GM19468 (cell line): ENCODE data around the gene PDXK.
A peak's percentile ranks its signal among the peaks of the same experiment; 100 is the strongest.

Experiments
- ATAC-seq: cut with Tn5 transposase; IDR thresholded peaks from one replicate; pipeline ENCODE4 v1.9.1; 2021; ENCODE audit warnings: mild to moderate bottlenecking, moderate library complexity, moderate number of reproducible peaks; ENCODE audit not compliant: unreplicated experiment; ENCODE audit errors: extremely low read depth

Gene PDXK

DNA sequence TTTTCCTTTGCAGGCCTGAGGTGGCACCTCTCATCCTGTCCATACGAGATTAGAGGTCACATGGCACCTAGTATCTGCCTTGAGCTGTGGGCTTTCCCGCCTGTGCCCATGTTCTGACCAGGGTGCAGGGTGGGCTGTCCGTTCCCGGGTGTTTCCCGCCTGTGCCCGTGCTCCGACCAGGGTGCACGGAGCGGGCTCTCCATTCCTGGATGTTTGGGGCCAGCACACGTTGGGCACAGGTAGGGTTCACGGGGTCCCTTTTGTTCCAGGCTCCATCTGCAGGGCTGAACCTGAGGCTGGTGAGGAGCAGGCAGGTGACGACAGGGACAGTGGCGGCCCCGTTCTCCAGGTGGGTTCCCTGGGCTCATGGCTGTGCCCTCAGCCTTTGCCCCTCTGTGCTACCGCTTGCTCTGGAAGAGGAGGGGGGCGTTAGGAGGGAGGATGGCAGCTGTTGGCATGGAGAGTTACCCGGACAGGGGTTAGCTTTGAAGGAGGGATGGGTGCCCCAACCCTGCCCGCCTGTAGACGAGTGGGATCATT is 80.4 kb downstream of the PDXK start:
- no peak for ATAC-seq

DNA sequence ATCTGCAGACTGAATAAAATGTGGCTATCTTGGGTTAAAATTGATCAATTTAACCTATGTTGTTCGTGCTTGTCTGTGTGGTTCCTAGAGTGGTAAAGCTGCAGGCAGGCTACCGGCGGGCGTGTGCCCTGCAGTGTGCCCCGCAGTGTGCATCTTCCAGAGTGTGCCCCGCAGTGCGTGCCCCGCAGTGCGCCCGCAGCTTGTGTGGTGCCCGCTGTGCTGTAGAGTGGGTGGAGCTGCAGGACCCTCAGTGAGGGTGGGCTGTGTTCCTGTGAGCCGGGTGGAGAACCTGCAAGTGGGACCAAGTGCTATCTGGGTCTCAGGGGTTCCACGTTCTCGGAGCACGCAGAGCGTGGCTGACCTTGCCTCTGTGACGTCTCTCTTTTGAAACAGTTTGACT is 81.2 kb downstream of the PDXK start:
- ATAC-seq = no peak

DNA sequence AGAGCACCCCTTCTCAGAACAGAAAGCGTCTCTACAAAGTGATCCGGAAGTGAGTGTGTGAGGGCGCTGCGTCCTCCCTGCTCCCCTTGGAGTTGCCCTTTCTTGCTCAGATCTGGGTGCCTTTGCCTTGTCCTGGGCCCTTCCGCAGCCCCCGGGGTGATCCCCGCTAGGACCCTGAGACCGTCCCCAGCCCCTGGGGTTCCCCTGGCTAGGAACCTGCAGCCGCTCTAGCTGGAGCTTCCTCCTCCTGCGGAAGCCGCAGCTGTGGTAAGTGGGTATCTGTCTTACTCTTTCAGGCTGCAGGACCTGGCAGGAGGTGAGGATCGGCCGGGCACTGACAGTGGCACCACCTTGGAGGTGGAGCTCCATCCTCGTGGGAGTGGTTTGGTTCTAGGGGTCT is 81.6 kb downstream of the PDXK start:
- ATAC-seq = no peak

DNA sequence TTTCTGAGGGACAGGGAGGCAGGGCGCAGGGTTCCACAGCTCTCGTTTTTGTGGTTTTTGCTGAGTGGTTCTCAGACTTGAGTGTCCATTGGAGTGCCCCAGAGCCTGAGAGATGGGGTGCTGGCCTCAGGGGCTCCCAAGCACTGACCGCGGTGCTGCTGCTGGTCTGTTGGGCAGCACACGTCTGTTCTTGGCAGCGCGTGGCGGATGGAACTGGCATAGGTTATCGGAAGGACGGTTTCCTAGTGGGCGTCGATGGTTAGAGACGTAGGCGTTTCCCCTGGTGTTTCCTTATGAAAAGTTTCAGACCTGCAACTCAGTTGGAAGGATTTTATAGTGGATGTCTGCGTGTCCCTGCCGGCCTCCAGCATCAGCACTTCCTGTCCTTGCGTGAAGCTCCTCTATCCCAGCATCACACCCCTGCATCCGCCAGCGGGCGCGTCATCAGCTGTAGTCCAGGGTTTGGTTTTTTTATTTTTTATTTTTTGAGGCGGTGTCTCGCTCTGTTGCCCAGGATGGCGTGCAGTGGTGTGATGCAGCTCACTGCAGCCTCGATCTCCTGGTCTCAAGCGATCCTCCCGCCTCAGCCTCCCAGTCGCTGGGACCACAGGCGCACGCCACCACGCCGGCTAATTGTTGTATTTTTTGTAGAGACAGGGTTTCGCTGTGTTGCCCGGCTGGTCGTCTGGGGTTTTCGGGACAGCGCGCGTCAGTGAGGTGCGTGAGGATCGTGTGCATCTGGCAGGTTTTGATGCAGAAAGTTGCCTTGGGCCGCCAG is 82.3 kb downstream of the PDXK start:
- no peak for ATAC-seq

DNA sequence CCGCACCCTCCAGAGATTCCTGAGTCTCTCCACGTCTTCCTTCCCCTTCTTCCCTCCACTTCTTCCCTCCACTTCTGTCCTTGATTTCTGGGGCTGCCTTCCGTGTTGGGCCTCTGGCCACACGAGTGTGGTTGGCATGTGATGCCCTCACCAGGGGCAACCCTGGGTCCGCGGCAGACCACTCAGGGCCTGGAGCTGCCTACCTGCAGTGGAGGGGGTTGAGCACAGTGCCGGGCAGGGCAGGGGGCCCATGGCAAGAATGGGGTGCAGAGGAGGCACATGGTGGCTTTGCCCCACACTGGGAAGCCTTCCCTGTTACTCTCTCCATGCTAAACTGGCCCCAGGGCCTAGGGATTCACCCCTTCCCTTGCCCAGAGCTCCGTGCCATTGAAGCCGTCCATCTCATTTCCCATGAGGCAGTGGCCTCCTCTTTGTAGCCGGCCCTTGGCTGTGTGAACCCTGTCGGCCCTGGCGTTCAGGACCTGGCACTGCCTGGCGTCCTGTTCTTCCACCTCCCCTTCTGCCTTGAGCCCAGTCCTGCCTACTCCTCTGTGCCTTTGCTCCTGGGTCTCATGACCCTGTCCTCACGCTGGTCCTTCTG is 83.9 kb downstream of the PDXK start:
- no peak for ATAC-seq

DNA sequence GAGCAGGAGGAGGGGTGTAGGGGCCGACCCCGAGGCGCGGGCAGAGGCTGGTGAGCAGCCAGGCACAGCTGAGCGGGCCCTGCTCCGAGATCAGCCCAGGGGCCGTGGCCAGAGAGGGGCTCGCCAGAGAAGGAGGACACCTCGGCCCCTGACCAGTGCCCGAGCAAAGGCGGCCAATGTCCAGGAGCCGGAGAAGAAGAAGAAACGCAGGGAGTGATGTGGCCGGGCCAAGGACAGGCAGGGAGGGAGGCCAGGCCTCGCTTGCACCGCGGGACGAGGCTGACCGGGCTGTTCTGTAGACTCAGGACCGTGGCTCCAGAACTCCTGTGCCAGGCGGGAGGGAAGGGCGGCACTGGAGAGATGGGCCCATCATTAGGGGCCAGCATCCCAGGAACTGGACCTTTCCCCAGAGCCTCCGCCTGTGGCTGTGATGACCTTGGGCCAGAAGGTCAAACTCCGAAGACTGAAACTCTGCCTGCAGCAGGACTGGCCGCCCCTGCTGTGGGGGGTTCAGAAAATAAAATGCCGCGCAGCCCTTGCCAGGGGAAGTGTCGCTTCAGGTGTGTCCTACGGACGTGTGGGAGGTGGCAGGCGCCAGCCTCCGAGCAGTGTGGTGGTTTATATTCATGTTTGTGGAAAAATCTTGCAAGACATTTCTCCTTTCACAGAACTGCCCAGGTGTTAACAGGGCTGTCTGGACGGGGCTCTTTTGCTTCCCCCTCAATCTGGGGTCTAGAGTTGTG is 84.8 kb downstream of the PDXK start:
- no peak for ATAC-seq

DNA sequence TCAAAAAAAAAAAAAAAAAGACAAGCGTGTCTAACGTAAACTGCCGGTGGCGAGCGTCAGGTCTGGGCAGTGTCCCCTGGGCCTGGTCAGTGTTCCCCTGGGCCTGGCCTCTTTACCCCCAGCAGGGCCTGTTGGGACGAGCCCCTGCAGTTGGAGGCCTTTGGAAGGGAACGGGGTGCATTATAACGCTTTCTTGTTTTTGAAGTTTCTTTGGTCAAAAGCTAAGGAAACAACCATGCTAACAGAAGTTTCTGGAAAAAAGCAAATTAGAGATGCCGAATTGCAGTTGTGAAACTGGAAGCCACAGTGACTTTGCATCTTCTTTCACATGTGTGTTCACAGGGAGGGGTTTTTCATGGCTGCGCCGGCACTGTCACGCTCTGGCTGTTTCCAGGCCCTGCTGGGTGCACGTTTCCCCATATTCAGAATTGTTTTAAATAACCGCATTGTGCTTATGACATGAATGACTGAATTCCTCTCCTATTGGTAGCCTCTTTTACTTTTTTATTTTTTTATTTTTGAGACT is 86.4 kb downstream of the PDXK start:
- ATAC-seq = peak; percentile 42

DNA sequence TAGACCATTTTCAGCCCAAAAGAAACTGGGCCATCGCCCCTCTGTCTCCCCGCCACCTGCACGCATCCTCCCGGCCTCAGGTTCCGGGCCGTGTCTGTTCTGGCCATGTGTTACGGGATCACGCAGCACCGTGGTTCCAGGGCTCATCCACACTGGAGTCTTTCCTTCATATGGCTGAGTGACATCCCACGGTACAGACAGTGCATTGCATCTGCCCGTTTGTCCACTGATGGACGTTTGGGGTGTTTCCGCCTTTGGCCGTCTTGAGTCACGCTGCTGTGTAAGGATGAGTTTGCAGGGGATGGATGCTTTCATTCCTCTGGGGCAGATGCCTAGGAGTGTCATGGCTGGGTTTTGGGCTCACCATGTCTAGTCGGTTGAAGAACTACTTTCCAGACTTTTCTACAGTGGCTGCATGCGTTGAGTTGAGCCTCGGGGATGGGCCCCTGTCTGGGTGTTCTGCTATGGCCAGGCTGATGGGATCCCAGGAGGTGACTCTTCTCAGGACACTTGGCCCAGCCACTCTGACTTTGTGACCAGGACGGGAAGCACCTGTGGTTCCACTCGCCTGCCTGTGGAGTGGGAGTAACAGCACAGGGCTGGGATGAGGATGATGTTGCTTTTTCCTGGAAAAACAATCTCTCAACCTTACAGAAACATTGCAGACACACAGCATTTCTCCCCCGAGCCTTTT is 87.2 kb downstream of the PDXK start:
- ATAC-seq = no peak

DNA sequence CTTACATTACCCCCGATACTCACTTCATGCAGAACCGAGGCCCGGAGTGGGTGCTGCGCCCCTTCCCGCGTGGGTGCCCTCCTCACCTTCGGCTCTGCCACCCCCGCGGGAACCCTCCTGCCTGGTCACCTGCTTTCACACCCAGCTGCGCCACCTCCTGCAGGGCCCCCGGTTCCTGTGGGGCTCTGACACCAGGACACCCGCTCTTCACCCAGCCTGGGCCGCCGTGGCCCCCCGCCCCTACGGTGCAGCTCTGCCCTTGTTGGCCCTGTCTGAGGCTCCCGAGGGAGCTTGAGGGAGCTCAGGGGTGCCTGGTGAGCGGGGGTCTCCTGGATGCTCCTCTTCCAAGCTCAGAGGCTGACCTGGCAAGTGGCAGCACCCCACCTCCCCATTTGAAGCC is 89.4 kb downstream of the PDXK start:
- no peak for ATAC-seq

DNA sequence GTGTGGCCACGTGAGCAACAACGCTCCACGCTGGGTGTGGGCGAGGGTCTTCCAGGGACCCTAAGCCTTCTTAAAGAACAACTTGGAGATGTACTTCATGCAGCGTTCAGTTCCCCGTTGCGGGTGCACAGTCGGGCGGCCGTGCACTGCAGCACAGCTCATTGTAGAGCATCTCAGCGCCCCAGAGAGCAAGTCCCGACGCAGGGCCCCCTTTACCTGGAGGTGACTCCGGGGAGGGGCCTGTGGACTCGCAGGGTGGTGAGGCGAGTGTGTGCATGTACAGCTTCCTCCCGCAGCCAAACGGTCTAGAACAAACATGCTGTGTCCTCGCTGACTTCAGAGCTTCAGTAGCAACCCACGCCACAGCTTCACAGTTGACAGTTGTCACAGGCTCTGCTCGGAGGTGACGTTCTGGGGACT is 89.9 kb downstream of the PDXK start:
- no peak for ATAC-seq

DNA sequence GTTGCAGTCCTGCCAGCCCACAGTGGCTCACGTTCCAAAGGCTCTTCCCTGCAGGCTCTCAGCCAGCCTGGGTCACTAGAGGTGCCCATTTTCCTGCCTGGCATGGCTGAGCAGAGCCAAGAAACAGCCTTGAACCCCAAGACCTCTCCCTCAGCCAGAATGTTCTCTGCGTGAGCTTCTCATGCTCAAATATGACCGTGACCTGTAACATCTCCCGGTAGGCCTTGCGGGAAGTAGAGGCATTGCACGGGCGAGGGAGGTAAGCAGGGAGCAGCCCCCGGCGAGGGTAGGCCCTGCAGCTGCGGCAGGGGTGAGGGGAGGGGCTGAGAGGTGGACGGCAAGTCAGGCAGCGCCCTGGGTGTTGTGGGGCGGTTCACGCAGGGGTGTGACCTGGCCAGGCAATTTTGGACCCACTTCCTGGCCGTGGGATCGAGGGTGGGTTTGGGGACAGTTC is 90.4 kb downstream of the PDXK start:
- no peak for ATAC-seq

DNA sequence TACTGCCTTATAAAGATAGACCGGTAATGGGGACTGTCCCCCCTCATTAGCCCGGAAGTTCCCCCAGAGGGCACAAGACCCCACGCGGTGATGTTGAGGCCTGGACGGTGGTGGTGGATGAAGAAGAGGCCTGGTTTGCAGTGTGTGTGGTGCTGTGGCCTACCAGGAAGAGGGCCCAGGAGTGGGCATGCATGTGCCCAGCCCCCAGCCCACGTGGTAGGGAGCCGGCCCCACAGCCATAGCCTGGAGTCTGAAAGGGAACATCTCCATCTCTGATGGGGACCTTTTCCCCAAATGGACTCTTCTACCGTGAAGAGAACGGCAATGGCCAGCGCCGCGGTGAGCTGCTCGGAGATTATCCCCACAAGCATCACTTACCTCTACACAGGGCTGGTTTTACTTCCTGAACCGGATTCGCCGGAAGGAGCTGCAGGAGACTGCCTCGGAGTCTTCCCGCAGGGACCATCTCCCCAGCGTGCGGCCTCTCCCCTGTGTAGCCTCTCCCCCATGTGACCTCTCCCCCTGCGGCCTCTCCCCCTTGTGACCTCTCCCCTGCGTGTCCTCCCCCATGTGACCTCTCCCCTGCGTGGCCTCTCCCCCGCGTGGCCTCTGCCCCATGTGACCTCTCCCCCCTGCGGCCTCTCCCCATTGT is 91.0 kb downstream of the PDXK start:
- ATAC-seq = no peak

DNA sequence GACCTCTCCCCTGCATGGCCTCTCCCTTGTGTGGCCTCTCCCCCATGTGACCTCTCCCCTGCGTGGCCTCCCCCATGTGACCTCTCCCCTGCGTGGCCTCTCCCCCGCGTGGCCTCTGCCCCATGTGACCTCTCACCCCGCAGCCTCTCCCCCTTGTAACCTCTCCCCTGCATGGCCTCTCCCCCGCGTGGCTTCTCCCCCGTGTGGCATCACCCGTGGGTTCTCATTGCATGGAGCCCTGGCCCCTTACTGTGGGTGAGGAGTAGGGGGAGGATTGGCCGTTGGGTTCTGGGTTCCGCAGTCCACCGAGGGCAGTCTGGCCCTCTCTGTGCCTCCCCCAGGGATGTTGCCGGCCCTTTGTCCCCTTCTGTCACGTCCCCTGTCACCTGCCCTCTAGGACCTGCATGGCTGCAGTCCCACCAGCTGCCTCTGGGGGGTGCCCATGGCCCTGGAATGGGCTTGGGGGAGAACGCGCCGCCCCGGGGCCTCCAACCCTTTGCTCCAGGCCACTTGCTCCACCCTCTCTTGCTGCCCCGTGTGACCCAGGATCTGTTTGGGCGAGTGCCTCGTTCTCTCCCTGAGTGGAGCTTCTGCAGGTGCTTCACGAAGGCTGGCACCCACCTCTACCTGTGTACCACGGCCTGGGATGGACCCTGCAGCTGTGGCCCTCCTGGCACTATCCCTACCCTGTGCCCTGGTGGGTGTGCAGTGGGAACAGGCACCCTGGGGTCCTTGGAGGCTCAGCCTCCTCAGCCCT is 91.8 kb downstream of the PDXK start:
- ATAC-seq = no peak

DNA sequence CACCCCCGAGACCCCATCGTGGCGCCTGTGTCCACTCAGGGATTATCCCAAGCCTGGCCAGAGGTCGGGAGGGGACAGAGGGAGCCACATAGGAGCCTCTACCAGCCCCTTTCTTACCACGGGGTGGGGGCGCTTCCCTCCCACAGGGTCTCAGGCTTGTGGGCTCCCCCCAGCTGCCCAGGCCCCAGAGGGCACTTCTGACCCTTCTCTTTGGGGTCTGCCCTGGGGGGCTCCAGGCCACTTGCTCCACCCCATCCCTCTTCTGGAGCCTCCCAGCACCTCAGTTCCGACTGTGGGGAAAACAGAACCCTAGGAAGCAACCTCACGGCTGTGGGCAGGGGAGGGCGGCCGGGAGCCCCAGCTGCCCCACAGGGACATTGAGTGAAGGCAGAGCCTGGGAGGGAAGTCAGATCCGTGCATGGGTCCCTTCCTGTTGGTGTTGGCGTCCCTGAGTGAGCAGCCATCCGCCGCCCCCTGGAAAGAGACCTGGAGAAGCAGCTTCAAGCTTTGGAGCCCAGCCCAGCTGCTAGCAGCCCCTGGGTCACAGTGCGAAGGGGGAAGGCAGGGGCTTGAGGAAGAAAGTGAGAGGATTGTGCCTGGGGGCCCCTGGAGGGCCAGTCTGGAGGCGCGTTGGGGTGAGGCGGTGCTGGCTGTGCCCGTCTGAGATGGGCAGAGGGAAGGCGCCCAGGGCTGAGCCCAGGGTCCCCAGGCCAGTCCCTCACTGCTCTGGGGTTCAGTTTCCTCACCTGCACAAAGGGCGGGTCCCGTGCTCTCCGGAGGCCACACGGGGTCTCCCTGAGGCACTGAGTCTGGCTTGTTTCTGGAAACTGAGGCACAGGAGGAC is 92.6 kb downstream of the PDXK start:
- ATAC-seq = no peak
